ENCODE results near the gene CCSER1.
"Not testable (repeated sequence)": the region's sequence is repeated elsewhere in the genome, so short reads cannot be mapped to it uniquely, and the experiment has no call there.

The CCSER1 gene

DNA sequence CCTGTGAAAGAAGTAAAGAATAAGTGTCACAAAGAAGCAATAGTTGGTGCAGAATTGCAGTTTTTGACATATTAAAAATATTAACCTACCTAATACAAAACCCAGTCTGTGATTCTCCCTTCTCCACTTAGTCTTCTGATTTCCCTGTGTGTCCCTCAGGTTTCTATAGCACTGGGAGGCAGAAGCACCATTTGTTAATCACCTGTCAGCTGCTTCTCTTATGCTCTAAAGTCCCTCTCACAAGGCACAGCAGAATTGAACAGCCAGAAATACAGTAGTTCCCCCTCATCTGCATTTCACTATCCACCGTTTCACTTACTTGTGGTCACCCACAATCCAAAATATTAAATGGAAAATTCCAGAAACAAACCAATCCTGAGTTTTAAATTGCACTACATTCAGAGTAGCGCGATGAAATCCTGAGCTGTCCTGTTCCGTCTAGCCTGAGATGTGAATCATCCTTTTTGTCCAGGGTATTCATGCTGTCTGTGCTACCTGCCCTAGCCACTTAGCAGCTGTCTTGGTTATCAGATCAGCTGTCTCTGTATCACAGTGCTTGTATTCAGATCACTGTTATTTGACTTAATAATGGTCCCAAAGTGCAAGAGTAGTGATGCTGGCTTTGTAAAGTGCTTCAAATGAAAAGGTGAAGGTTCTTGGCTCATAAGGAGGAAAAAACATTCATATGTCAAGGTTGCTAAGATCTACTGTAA is 1192.5 kb downstream of the CCSER1 start:
- peaks cover 10 to 21% of the 10 kb centered on the region in 2 donors for H3K9me3 Mint-ChIP-seq
- H3K4me3 Mint-ChIP-seq, result no peak overlapping the region
- ATAC-seq (replicated peaks) (no peak), DNase-seq (no peak)
- no peak overlapping the region for H3K27ac Mint-ChIP-seq
- no peaks in the 10 kb centered on the region for H3K27me3 Mint-ChIP-seq
- no peaks in the 10 kb centered on the region for H3K4me1 Mint-ChIP-seq (ENCODE audit: low read depth in 2 of 2)
- H3K36me3 Mint-ChIP-seq (ENCODE audit: insufficient read depth), result no peaks in the 10 kb centered on the region

DNA sequence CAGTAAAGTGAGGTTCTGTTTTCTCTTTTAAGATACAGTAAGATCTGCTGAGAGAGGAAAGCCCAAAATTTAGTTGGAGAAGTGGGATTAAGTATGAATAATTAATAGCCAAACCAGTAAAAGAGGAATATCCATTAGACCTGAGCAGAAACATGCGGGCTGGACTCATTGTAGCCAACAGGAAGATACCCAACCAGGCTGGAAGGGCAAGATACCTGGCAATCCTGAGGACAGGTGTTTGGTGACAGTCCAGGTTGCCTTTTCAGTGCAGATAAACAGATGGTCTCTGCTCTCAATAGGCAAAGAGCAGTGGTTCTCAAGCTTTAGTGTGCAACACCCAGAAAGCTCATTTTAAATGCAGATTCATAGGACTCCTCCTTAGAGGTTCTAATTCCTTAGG is 1195.8 kb downstream of the CCSER1 start:
- Mint-ChIP-seq H3K36me3 (ENCODE audit: insufficient read depth) (no peaks in the 10 kb centered on the region), H3K4me1 (ENCODE audit: low read depth in 2 of 2) (no peaks in the 10 kb centered on the region), H3K9me3 (peaks cover 17 to 48% of the 10 kb centered on the region in 2 donors), H3K27me3 (no peaks in the 10 kb centered on the region), H3K27ac (no peak overlapping the region), H3K4me3 (no peak overlapping the region)
- no peak for ATAC-seq (replicated peaks)
- no peak for DNase-seq

DNA sequence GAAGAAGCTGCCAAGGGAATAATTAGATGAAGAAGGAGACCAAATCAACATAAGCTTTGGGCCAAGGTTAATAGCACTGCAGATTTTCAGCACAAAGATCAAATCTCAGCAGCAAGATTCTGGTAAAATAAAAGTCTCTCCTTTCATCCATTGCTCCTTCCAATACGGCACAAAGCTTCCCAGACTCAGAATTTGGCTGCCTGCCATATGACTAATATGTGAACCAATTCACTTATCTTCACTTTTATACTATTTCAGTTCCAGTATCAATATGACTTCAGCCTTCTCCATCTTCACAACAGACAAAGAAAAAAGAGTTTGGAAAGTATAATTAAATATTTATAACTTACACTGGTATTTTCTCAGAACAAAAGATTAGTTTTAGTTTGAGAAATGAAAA is 1198.3 kb downstream of the CCSER1 start:
- Mint-ChIP-seq H3K4me1 (ENCODE audit: low read depth in 2 of 2) (no peaks in the 10 kb centered on the region), H3K27ac (no peak overlapping the region), H3K27me3 (no peaks in the 10 kb centered on the region), H3K4me3 (no peak overlapping the region), H3K36me3 (ENCODE audit: insufficient read depth) (no peaks in the 10 kb centered on the region), H3K9me3 (peaks cover 10 to 45% of the 10 kb centered on the region in 2 donors)
- ATAC-seq (replicated peaks), result no peak
- no peak for DNase-seq

DNA sequence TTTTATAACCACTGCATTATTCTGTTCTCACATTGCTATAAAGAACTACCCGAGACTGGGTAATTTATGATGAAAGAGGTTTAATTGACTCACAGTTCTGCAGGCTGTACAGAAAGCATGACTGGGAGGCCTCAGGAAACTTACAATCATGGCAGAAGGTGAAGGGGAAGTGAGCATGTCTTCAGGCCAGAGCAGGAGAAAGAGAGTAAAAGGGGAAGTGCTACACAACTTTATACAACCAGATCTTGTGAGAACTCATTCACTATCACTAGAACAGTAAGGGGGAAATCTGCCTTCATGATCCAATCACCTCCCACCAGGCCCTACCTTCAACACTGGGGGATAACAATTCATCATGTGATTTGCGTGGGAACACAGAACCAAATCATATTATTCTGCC is 1199.0 kb downstream of the CCSER1 start:
- not testable (repeated sequence) for H3K36me3 Mint-ChIP-seq (ENCODE audit: insufficient read depth); H3K27ac Mint-ChIP-seq; H3K27me3 Mint-ChIP-seq; DNase-seq; H3K4me1 Mint-ChIP-seq (ENCODE audit: low read depth in 2 of 2); H3K4me3 Mint-ChIP-seq; ATAC-seq (replicated peaks)
- H3K9me3 Mint-ChIP-seq, result peaks cover 10 to 45% of the 10 kb centered on the region in 2 donors

DNA sequence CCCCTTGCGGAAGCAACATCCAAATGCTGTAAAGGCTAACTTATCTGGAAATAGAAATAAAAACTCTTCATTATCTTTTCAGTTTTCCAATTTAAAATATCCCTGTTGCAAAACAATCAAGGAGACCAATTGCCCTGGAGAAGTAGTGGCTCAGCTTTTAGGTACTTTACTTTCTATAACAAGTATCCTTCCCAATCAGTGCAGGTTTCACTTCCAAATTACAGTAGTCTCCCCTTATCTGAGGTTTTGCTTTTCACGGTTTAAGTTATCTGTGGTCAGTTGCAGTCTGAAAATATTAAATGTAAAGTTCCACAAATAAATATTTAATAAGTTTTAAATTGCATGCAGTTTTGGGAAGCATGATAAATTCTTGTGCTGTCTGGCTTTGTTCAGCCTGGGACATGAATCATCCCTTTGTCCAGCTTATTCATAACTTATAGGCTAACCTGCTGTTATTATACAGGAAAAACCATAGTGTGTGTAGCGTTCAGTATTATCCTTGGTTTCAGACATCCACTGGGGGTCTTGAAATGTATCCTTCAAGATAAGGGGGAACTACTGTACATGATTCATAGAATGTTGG is 1203.5 kb downstream of the CCSER1 start:
- H3K27ac Mint-ChIP-seq, result no peak overlapping the region
- no peaks in the 10 kb centered on the region for H3K4me1 Mint-ChIP-seq (ENCODE audit: low read depth in 2 of 2)
- no peak for DNase-seq
- H3K9me3 Mint-ChIP-seq, result peaks cover 4 to 25% of the 10 kb centered on the region in 2 donors
- H3K27me3 Mint-ChIP-seq, result no peaks in the 10 kb centered on the region
- no peaks in the 10 kb centered on the region for H3K36me3 Mint-ChIP-seq (ENCODE audit: insufficient read depth)
- H3K4me3 Mint-ChIP-seq, result no peak overlapping the region
- no peak for ATAC-seq (replicated peaks)

DNA sequence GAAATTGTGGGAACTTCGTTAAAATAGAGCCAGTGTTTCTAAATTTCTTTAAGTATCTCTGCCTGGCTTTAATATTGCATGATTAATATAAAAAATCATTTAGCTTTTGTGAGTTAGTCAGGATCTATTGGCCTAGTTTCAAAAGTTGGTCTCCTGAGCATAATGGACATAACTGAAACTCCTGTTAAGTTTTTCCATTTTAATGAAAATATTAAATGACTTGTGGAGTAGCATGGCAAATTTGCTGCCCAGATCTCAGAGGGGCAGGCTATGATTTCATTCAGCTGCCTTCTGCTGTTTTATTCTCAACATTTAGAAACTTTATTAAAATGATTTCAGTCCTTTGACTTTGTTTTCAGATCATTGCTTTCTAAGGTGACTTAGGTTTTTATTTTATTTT is 1213.6 kb downstream of the CCSER1 start:
- Mint-ChIP-seq H3K27me3 (no peaks in the 10 kb centered on the region), H3K4me3 (no peak overlapping the region), H3K9me3 (no peaks in the 10 kb centered on the region), H3K36me3 (ENCODE audit: insufficient read depth) (no peaks in the 10 kb centered on the region), H3K27ac (no peak overlapping the region), H3K4me1 (ENCODE audit: low read depth in 2 of 2) (no peaks in the 10 kb centered on the region)
- no peak for ATAC-seq (replicated peaks)
- no peak for DNase-seq

DNA sequence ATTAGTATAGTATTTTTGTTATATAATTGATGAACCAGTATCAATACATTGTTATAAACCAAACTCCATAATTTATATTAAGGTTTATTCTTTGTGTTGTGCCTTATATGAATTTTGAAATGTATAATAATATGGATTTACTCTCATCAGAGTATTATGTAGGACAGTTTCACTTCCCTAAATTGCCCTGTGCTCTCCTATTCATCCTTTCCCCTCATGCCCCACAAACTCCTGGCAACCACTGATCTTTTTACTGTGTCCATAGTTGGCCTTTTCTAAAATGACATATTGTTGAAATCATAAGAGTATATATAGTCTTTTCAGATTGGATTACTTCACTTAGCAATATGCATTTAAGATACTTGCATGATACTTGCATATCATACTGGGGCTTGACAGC is 1218.4 kb downstream of the CCSER1 start:
- DNase-seq (no peak), ATAC-seq (replicated peaks) (no peak)
- Mint-ChIP-seq H3K27me3 (no peaks in the 10 kb centered on the region), H3K36me3 (ENCODE audit: insufficient read depth) (no peaks in the 10 kb centered on the region), H3K4me1 (ENCODE audit: low read depth in 2 of 2) (no peaks in the 10 kb centered on the region), H3K27ac (no peak overlapping the region), H3K4me3 (no peak overlapping the region), H3K9me3 (peaks cover 0 to 2% of the 10 kb centered on the region in 2 donors)

DNA sequence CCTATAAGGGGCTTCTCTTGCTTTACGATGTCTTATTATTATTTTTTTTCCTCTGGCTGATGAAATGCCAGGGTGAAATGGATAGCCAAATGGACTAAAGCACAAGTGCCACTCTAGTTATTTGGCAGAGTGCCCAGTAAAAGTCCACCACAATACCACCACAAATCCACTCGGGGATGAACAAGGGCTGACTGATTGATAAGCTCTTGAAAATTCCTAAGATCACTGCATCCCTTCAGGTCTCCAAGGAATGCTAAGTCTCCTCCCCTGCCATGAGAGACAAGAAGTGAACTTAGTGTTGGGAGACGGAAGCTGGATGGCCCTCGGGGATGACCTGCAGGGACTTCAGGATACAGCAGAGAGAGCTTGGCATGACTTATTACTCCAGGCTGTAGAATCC is 1229.3 kb downstream of the CCSER1 start:
- H3K9me3 Mint-ChIP-seq, result peaks cover 10 to 25% of the 10 kb centered on the region in 2 donors
- H3K36me3 Mint-ChIP-seq (ENCODE audit: insufficient read depth); H3K27me3 Mint-ChIP-seq; ATAC-seq (replicated peaks); DNase-seq; H3K4me1 Mint-ChIP-seq (ENCODE audit: low read depth in 2 of 2); H3K4me3 Mint-ChIP-seq; H3K27ac Mint-ChIP-seq: not testable (repeated sequence)

DNA sequence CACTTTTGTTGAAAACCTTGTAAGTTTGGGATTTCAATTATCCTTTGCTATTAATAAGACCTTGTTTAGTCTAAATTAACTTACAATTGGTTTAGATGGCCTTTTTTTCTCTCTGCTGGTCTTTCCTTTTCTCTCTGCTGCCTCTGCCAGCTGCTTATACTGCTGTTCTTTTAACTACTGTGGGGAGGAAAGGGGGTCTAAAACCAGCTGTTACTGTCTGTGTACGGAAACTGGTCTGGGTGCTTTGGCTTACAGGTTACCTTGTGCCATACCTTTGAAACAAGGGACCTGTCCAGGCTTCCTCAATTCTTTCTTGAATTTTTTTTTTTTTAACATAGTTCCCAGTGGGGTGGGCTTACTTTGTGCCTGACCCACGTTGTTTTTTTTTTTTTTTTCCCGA is 1230.8 kb downstream of the CCSER1 start:
- H3K4me3 Mint-ChIP-seq, result not testable (repeated sequence)

DNA sequence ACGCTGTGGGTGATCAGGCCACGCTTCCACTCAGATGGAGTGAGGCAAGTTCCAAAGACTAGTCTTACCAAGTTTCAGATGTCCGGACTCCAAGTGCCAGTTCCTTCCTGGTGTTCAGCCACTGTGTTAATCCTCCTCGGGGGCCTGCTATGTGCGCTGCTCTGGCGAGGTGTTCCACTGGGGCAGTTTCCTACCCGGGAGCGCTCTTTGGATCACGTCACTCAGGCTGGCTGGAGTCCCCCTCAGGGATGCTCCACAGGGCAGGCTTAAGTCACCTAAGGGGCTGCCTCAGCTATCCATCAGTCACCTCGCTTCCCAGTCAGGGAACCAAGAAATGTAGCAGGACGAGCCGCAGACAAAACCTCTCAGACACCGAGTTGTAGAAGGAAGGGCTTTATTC is 1231.4 kb downstream of the CCSER1 start:
- not testable (repeated sequence) for ATAC-seq (replicated peaks); H3K4me3 Mint-ChIP-seq; H3K36me3 Mint-ChIP-seq (ENCODE audit: insufficient read depth); DNase-seq; H3K27ac Mint-ChIP-seq; H3K4me1 Mint-ChIP-seq (ENCODE audit: low read depth in 2 of 2); H3K27me3 Mint-ChIP-seq
- H3K9me3 Mint-ChIP-seq, result peaks cover 8 to 13% of the 10 kb centered on the region in 2 donors

More for the DNA sequence above, 1230.8 kb downstream of the CCSER1 start:
- not testable (repeated sequence) for ATAC-seq (replicated peaks); DNase-seq; H3K27me3 Mint-ChIP-seq; H3K27ac Mint-ChIP-seq; H3K4me1 Mint-ChIP-seq (ENCODE audit: low read depth in 2 of 2); H3K36me3 Mint-ChIP-seq (ENCODE audit: insufficient read depth)
- peaks cover 10 to 19% of the 10 kb centered on the region in 2 donors for H3K9me3 Mint-ChIP-seq

DNA sequence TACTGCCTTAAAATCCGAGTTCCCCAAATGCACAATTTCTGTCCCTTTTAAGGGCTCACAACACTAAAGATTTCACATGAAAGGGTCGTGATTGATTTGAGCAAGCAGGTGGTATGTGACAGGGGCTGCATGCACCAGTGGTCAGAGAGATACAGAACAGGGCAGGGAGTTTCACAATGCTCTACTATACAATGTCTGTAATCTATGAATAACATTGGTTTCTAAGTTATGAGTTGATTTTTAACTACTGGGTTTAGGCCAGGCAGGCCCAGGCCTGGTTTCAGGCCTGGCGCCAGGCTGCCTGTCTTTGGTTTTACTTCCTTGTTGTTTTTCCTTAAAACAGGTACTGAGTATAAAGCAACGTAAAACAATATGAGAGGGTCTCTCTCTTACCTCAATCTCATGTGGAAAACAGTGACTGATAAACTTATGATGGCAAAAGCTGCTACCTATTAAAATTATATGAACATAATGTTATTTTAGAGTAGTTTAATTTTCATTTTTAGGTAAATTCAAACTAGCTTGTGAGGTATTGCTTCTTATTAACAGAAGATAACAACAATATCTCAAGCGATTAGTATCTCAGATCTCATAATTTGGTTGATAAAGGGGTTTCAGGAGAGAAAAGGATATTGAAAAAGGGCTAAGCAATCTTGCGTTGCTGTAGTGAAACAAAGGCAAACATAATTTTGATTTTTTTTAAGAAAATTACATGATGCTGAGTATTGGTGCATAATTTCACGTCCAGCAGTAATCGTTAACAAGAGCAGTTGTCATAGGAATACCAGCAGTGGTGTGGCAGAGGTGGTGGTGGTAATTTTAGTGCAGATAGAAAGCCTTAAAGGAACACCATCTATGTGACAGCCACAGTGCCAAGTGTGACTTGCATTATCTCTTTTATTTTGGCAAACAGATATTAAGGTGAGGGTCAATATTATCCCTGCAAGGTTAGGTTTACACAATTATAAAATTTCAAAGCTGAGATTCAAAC is 1232.1 kb downstream of the CCSER1 start:
- Mint-ChIP-seq H3K9me3 (peaks cover 8 to 13% of the 10 kb centered on the region in 2 donors), H3K4me1 (ENCODE audit: low read depth in 2 of 2) (no peaks in the 10 kb centered on the region), H3K27ac (no peak overlapping the region), H3K36me3 (ENCODE audit: insufficient read depth) (no peaks in the 10 kb centered on the region), H3K27me3 (no peaks in the 10 kb centered on the region), H3K4me3 (no peak overlapping the region)
- no peak for DNase-seq
- no peak for ATAC-seq (replicated peaks)

DNA sequence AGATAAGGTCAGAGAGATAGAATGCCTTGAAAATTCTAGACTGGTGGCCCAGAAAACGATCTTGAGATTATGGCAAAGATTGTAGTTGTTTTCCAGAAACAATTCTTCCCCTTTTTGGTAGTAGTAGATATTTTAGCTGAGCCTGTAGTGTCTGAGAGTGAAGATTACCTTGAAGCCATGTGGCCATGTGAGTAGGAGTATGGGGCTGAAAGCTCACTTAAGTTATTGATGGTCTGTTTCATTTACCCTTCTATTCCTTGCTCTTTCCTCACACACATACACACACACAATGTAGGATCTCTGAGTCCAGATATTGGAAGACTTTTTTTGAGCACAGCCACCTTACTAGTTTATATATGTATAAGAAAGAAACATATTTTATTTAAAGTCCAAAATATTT is 1234.9 kb downstream of the CCSER1 start:
- Mint-ChIP-seq H3K4me1 (ENCODE audit: low read depth in 2 of 2) (no peaks in the 10 kb centered on the region), H3K36me3 (ENCODE audit: insufficient read depth) (no peaks in the 10 kb centered on the region), H3K9me3 (peaks cover 10 to 13% of the 10 kb centered on the region in 2 donors), H3K4me3 (no peak overlapping the region), H3K27me3 (no peaks in the 10 kb centered on the region), H3K27ac (no peak overlapping the region)
- DNase-seq (no peak), ATAC-seq (replicated peaks) (no peak)

DNA sequence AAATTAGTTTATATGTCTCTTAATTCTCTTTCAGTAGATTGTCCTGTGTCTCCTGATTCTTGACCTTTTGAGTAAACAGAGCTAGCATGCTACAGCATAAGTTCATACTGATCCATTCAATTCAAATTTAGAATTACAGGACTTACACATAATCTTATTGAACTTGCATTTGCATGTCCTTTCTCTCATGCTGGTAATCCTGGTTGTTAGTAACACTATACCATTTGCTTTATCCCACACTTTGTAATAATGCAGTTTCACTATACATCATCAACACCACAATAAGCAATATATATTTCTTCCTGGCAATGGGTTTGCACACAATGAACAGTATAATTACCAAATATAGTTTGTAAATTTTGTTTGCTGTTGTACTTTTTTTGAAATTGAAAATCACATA is 1239.4 kb downstream of the CCSER1 start:
- Mint-ChIP-seq H3K36me3 (ENCODE audit: insufficient read depth) (no peaks in the 10 kb centered on the region), H3K27me3 (no peaks in the 10 kb centered on the region), H3K4me3 (no peak overlapping the region), H3K4me1 (ENCODE audit: low read depth in 2 of 2) (no peaks in the 10 kb centered on the region), H3K9me3 (peaks cover 0 to 9% of the 10 kb centered on the region in 2 donors), H3K27ac (no peak overlapping the region)
- ATAC-seq (replicated peaks) (no peak), DNase-seq (no peak)

Measured in effector memory CD8-positive, alpha-beta T cell (primary cell).